ENCODE data around the gene CBR4. TPM values are rescaled to one million over a fixed set of nuclear protein-coding genes. Genes with fewer than 3 reads are reported as not detected.

Gene CBR4
- total RNA-seq: 13.8 and 17.7 TPM in 2 replicates

DNA sequence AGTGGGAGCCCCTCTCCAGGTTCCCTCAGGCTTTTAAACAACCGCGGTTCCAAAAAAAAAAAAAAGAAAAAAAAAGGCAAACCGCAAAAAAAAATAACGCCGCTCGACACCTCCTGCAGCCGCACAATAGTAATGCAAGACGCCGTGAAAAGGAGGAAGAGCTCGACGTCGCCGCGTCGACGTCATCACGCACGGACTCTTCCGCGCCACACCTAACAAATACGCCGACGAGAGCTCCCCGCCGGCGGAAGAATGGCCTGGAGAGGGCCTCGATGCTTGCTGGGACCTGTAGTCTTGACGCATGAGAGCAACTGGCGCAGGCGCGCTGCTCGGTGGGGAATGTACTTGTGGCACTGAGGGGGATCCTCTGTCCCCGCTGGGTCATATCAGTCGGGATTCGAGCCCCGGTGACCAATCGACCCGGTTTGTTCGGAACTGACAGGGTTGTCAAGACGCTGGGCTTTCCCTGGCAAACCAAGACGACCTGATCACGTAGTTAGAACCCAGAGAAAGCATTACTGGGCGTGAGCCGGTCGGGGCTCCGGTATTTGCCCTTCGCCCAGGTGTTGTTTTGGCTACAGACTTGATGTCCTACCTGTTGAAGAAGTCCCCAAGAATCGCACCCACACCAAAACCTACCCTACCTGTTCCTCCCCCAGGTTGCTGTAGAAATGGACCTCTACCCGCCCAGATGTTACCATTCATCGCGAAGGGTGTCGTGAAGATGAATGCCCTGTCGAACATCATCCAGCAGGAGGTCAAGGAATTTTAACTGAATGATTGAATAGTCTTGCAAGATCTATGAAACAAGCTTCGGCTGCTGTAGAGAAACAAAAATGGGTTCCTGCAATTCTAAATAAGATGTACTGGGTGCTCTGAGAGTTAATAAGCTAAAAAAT lies at the start of gene CBR4:
Gene CBR4 (minus strand): TSS at position 131 of the 899 bp plus-strand sequence. CDS start 166 bp downstream, outside the sequence.

